CD4-positive, alpha-beta T cell (primary cell): ENCODE data around the gene PPP6R3. TPM values are rescaled to one million over a fixed set of nuclear protein-coding genes. Genes with fewer than 3 reads are reported as not detected.

Source experiments
- ATAC-seq: fragments of 200-7000 bp; cut with Tn5 transposase; one replicate; pipeline ENCODE4 v1.10.0; 2022; ENCODE audit warnings: mild to moderate bottlenecking; ENCODE audit not compliant: poor library complexity
- CTCF ChIA-PET: fragments of 350-600 bp; sonication (Branson Sonifier 250); formaldehyde crosslinking; loops from one replicate; lab custom pipeline; 2021; ENCODE audit warnings: antibody characterized with exemption, inconsistent platforms; lab: Charles Lee
- POLR2A ChIA-PET: fragments of 350-600 bp; sonication (Branson Sonifier 250); formaldehyde crosslinking; loops from one replicate; lab custom pipeline; 2021; ENCODE audit warnings: antibody characterized with exemption, inconsistent platforms; lab: Charles Lee
- DNase-seq, 14 experiments: peaks; one replicate each; pipeline ENCODE4 v3.0.0-alpha.2; 2013 to 2020; ENCODE audit warnings: mixed read lengths in 2 of 14
- H3K27ac ChIP-seq, 2 donors: one replicate each; pipeline versions ENCODE4 v1.5.1 to v1.7.0; 2013; ENCODE audit warnings: low read length in 2 of 2, low read depth in 1 of 2, mild to moderate bottlenecking in 1 of 2
- H3K27me3 ChIP-seq, 2 experiments: 1 replicate in 1 of 2; 2 replicates in 1 of 2; pipeline versions ENCODE4 v1.6.1 to v1.7.0; 2013; ENCODE audit warnings: low read length in 2 of 2, control low read depth in 1 of 2, mild to moderate bottlenecking in 1 of 2, moderate library complexity in 1 of 2; ENCODE audit not compliant: insufficient read depth in 2 of 2, control insufficient read depth in 1 of 2
- H3K36me3 ChIP-seq: one replicate; pipeline ENCODE4 v1.6.1; 2013; ENCODE audit warnings: low read length, control low read depth; ENCODE audit not compliant: insufficient read depth
- H3K4me1 ChIP-seq: one replicate; pipeline ENCODE4 v1.6.1; 2013; ENCODE audit warnings: low read length, control low read depth; ENCODE audit not compliant: insufficient read depth
- H3K4me3 ChIP-seq: one replicate; pipeline ENCODE4 v1.5.1; 2013; ENCODE audit warnings: mild to moderate bottlenecking, low read length, moderate library complexity
- H3K9me3 ChIP-seq, 2 experiments: 1 replicate in 1 of 2; 2 replicates in 1 of 2; pipeline versions ENCODE4 v1.6.1 to v1.7.0; 2013; ENCODE audit warnings: low read length in 2 of 2, mild to moderate bottlenecking in 2 of 2, control low read depth in 1 of 2, moderate library complexity in 1 of 2; ENCODE audit not compliant: control insufficient read depth in 1 of 2, insufficient read depth in 1 of 2
- H3K27ac Mint-ChIP-seq: one replicate; pipeline ENCODE4 v1.8.0; 2020; ENCODE audit warnings: mixed read lengths
- H3K27me3 Mint-ChIP-seq: one replicate; pipeline ENCODE4 v1.8.0; 2021; ENCODE audit warnings: mixed read lengths
- H3K36me3 Mint-ChIP-seq: one replicate; pipeline ENCODE4 v1.8.0; 2021; ENCODE audit warnings: low read depth, mixed read lengths
- H3K4me1 Mint-ChIP-seq: one replicate; pipeline ENCODE4 v1.8.0; 2021; ENCODE audit warnings: low read depth, mixed read lengths
- H3K4me3 Mint-ChIP-seq: one replicate; pipeline ENCODE4 v1.8.0; 2020; ENCODE audit warnings: mild to moderate bottlenecking, mixed read lengths
- H3K9me3 Mint-ChIP-seq: one replicate; pipeline ENCODE4 v1.8.0; 2020; ENCODE audit warnings: mixed read lengths
- CTCF ChIP-seq: fragments of 200-600 bp; IDR thresholded peaks from one replicate; pipeline ENCODE4 v1.8.0; 2022; ENCODE audit warnings: antibody characterized with exemption, mild to moderate bottlenecking
- intact Hi-C, 2 experiments: fragments of 100-400 bp; cut with DNase I in 1 of 2; cut with micrococcal nuclease in 1 of 2; formaldehyde crosslinking; loops; one replicate each; pipeline versions ENCODE4 v1.15.1 to v1.9.0; 2023 to 2025; cut with DNase I, micrococcal nuclease
- total RNA-seq, 174 experiments: library from RNA in 2 of 174; stranded (reverse) in 2 of 174; gene quantifications; one replicate each; pipeline ENCODE4 v1.2.3 and lab custom pipeline; 2021 to 2026

The PPP6R3 gene
- total RNA-seq, 2 experiments from 2014 or later = 108 to 109 TPM

GRCh38 chr11:68429661-68430060, 30.9 kb upstream of the PPP6R3 start:
- H3K4me1 Mint-ChIP-seq = no peaks in the 10 kb centered on the region
- H3K9me3 Mint-ChIP-seq = peaks cover 3% of the 10 kb centered on the region
- no peaks in the 10 kb centered on the region for H3K4me1 ChIP-seq
- H3K4me3 Mint-ChIP-seq = no peak overlapping the region
- ATAC-seq = no peak
- intact Hi-C loops = no loop called here
- no peaks in the 10 kb centered on the region for H3K36me3 ChIP-seq
- no peak overlapping the region for H3K4me3 ChIP-seq
- no peaks in the 10 kb centered on the region for H3K27me3 ChIP-seq
- peaks cover 14% of the 10 kb centered on the region for H3K36me3 Mint-ChIP-seq
- no peak for TF ChIP-seq CTCF
- H3K27me3 Mint-ChIP-seq = no peaks in the 10 kb centered on the region
- no peak for DNase-seq
- CTCF ChIA-PET = no interaction called here
- no peak overlapping the region for H3K27ac Mint-ChIP-seq
- POLR2A ChIA-PET = no interaction called here
- H3K27ac ChIP-seq = no peak overlapping the region
- H3K9me3 ChIP-seq = peaks cover 12 to 29% of the 10 kb centered on the region in 2 experiments

- Mint-ChIP-seq H3K36me3 (peaks cover 14% of the 10 kb centered on the region), H3K9me3 (peaks cover 3% of the 10 kb centered on the region), H3K4me3 (no peak overlapping the region), H3K27me3 (no peaks in the 10 kb centered on the region), H3K4me1 (no peaks in the 10 kb centered on the region), H3K27ac (no peak overlapping the region)
- Histone ChIP-seq H3K27ac (no peak overlapping the region), H3K27me3 (no peaks in the 10 kb centered on the region), H3K36me3 (no peaks in the 10 kb centered on the region), H3K9me3 (peaks cover 12 to 29% of the 10 kb centered on the region in 2 experiments), H3K4me1 (no peaks in the 10 kb centered on the region), H3K4me3 (no peak overlapping the region)
- ChIA-PET CTCF (no interaction called here), POLR2A (no interaction called here)
- intact Hi-C loops = no loop called here
- no peak for DNase-seq
- TF ChIP-seq CTCF = no peak
- no peak for ATAC-seq
Observed at GRCh38 chr11:68430384-68430783, 30.2 kb upstream of the PPP6R3 start.

- Histone ChIP-seq H3K27me3 (no peaks in the 10 kb centered on the region), H3K9me3 (peaks cover 12 to 29% of the 10 kb centered on the region in 2 experiments), H3K27ac (no peak overlapping the region), H3K4me1 (no peaks in the 10 kb centered on the region), H3K36me3 (no peaks in the 10 kb centered on the region), H3K4me3 (no peak overlapping the region)
- Mint-ChIP-seq H3K36me3 (peaks cover 14% of the 10 kb centered on the region), H3K4me1 (no peaks in the 10 kb centered on the region), H3K27me3 (no peaks in the 10 kb centered on the region), H3K9me3 (peaks cover 3% of the 10 kb centered on the region), H3K27ac (no peak overlapping the region), H3K4me3 (no peak overlapping the region)
- intact Hi-C loops = no loop called here
- CTCF ChIA-PET = no interaction called here
- no peak for TF ChIP-seq CTCF
- ATAC-seq = no peak
- no peak for DNase-seq
- POLR2A ChIA-PET = no interaction called here
Observed at GRCh38 chr11:68430801-68431200, 29.8 kb upstream of the PPP6R3 start.
